DOHH2 (cell line): ENCODE results near the gene GYPC.

ENCODE experiments used
- CTCF ChIP-seq: fragments of 200-600 bp; sonication (generic); IDR thresholded peaks from one replicate; pipeline ENCODE4 v1.5.1; 2014; ENCODE audit warnings: antibody characterized with exemption, mild to moderate bottlenecking, low read depth, low read length; ENCODE audit not compliant: poor library complexity, severe bottlenecking
- EZH2phosphoT487 ChIP-seq: fragments of 200-600 bp; sonication (generic); IDR thresholded peaks from 2 replicates; pipeline ENCODE4 v1.6.1; 2017; ENCODE audit warnings: borderline replicate concordance, mild to moderate bottlenecking, antibody characterized with exemption, low read length, moderate library complexity, mixed read lengths

- TF ChIP-seq CTCF: no peak
- TF ChIP-seq EZH2phosphoT487: no peak
Measured at GRCh38 chr2:126653109-126653508, 2.8 kb upstream of the GYPC start.
